Heart right ventricle (tissue), 16 donors: ENCODE results near the gene WDR41. TPM values are rescaled to one million over a fixed set of nuclear protein-coding genes. Genes with fewer than 3 reads are reported as not detected.

Experiments used
- ATAC-seq, 8 donors: fragments of 200-7000 bp; cut with Tn5 transposase; one replicate each; pipeline ENCODE4 v1.9.1; 2020; ENCODE audit warnings: mild to moderate bottlenecking in 8 of 8, moderate library complexity in 8 of 8, moderate number of reproducible peaks in 1 of 8
- DNase-seq, 2 donors: peaks; one replicate each; pipeline ENCODE4 v3.0.0-alpha.2; 2020
- H3K27ac ChIP-seq, 10 donors: fragments of 200-600 bp; sonication (generic) in 2 of 10; one replicate each; pipeline versions ENCODE4 v1.5.0 to v1.8.0; 2020 to 2022; ENCODE audit warnings: mild to moderate bottlenecking in 3 of 10
- H3K27me3 ChIP-seq, 7 donors: fragments of 200-600 bp; one replicate each; pipeline ENCODE4 v1.8.0; 2021 to 2022; ENCODE audit warnings: mild to moderate bottlenecking in 2 of 7
- H3K36me3 ChIP-seq, 9 donors: fragments of 200-600 bp; sonication (generic) in 1 of 9; one replicate each; pipeline versions ENCODE4 v1.5.0 to v1.8.0; 2020 to 2022; ENCODE audit warnings: mild to moderate bottlenecking in 2 of 9
- H3K4me1 ChIP-seq, 9 donors: fragments of 200-600 bp; sonication (generic) in 1 of 9; one replicate each; pipeline versions ENCODE4 v1.5.0 to v1.8.0; 2020 to 2022; ENCODE audit warnings: mild to moderate bottlenecking in 4 of 9
- H3K4me3 ChIP-seq, 10 donors: fragments of 200-600 bp; sonication (generic) in 2 of 10; one replicate each; pipeline versions ENCODE4 v1.5.0 to v1.8.0; 2020 to 2022; ENCODE audit warnings: mild to moderate bottlenecking in 7 of 10, moderate library complexity in 2 of 10
- H3K9me3 ChIP-seq, 11 donors: fragments of 200-600 bp in 10 of 11; sonication (generic) in 2 of 11; one replicate each; pipeline versions ENCODE4 v1.5.0 to v1.8.0; 2013 to 2022; ENCODE audit warnings: mild to moderate bottlenecking in 2 of 11, control low read depth in 1 of 11, moderate library complexity in 1 of 11
- WGBS, 2 donors: extraction: QIAGEN DNeasy Blood & Tissue Kit; methylation state at CpG; one replicate each; pipeline ENCODE4 v1.1.7; 2013; ENCODE audit warnings: inconsistent platforms in 1 of 2; 5-methylcytosine and 5-hydroxymethylcytosine counted together
- intact Hi-C, 10 donors: fragments of 100-400 bp; cut with DNase I; formaldehyde crosslinking; loops; one replicate each; pipeline versions ENCODE4 v1.11.1 to v1.14.2; 2022
- polyA plus RNA-seq, 2 donors: library from polyadenylated mRNA; stranded (reverse); fragments of 200-250 nt; gene quantifications; one replicate each; pipeline ENCODE4 v1.2.3, GENCODE V29; 2013
- total RNA-seq, 10 donors: library from RNA; stranded (reverse); fragmentation: NEBNext Ultra II Directional in 3 of 10; extraction: Animal tissue kit (Norgen Biotek cat#: 25700) in 3 of 10; gene quantifications; one replicate each; pipeline versions ENCODE4 v1.2.1 to v1.2.4, GENCODE V29; 2021 to 2023
- TF ChIP-seq, protein P1 (sequence below), 9 donors: fragments of 200-600 bp; sonication (generic) in 2 of 9; IDR thresholded peaks; one replicate each; pipeline versions ENCODE4 v1.5.0 to v1.8.0; 2021 to 2022; ENCODE audit warnings: antibody characterized with exemption in 9 of 9, mild to moderate bottlenecking in 5 of 9, moderate library complexity in 1 of 9
- donor health status: Arrhythmogenic right ventricular cardiomyopathy.
- donor health status: ischemic (EF 13 %, LVEDD 7.1; RV severe dilation, severe dysfunction).
- donor health status: healthy with polysubstance abuse.
- donor health status: DM: no; HTN: yes; CAD: no.
- donor health status: DM: no; HTN: no; CAD: no.
- donor health status: ischemic (EF 25% LVEDD 6.9; RV normal size, moderate dysfunction).
- donor health status: ischemic (EF 25% LVEDD 5.7; RV mildly dilated, moderate dysfunction).
- donor health status: healthy.
- donor health status: DM: yes; HTN: yes; CAD: no.
- donor health status: Ischemic cardiomyopathy.
- donor health status: ischemic (EF 35%, LVEDD 5.7; RV mildly dilated, moderate dysfunction).
- donor health status: nonischemic (EF 11% LVEDD 7.7; RV severe dilation, severe dysfunction).
- donor health status: DM: yes; HTN: yes; CAD: no.
- donor health status: PGD.
- donor health status: ischemic (EF 29% LVEDD 5.4; RV normal size, mild dysfunction).
- donor health status: nonischemic (EF 23%, LVEDD 6.1; RV moderate dilation, normal function).

Gene WDR41
- total and polyA plus RNA-seq, 12 donors, result 7.9 to 44.9 (median 31.8) TPM

DNA sequence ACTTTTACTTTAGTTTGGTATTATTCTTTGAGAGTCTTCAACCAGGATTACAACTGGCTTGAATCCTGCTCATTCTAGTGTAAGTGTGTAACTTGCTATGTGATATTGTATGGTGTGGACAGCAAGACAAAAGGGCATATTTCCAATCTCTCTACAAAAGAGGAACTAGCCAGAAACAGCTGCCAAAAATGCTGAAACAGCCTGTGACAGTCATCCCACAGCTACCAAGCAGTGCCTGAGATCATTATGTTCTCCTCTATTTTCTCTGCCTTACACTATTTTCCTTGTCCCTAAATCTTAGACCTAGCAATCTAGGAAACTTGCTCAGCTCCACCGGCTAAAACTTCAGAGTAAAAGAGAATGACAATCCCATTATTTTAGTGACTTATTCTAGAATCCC lies 42.8 kb downstream of the WDR41 start:
- H3K4me3 ChIP-seq, result no peak overlapping the region
- TF ChIP-seq, protein P1, sequence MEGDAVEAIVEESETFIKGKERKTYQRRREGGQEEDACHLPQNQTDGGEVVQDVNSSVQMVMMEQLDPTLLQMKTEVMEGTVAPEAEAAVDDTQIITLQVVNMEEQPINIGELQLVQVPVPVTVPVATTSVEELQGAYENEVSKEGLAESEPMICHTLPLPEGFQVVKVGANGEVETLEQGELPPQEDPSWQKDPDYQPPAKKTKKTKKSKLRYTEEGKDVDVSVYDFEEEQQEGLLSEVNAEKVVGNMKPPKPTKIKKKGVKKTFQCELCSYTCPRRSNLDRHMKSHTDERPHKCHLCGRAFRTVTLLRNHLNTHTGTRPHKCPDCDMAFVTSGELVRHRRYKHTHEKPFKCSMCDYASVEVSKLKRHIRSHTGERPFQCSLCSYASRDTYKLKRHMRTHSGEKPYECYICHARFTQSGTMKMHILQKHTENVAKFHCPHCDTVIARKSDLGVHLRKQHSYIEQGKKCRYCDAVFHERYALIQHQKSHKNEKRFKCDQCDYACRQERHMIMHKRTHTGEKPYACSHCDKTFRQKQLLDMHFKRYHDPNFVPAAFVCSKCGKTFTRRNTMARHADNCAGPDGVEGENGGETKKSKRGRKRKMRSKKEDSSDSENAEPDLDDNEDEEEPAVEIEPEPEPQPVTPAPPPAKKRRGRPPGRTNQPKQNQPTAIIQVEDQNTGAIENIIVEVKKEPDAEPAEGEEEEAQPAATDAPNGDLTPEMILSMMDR (IDR thresholded peaks at IDR 0.05), result no peak
- WGBS, 2 donors, result 61 to 62% methylated on average over 1 of the region's 1 CpG
- ATAC-seq (peak in 7 of 8 donors; percentile 65 to 97 (median 75)), DNase-seq (no peak)
- peak overlapping the region in 2 of 10 donors; percentile 22 to 33 for H3K27ac ChIP-seq
- intact Hi-C loops, result no loop called here
- peaks cover 0 to 15% (median 0%) of the 10 kb centered on the region in 11 donors for H3K9me3 ChIP-seq
- no peaks in the 10 kb centered on the region for H3K27me3 ChIP-seq
- H3K4me1 ChIP-seq, result peaks cover 0 to 12% (median 6%) of the 10 kb centered on the region in 9 donors
- H3K36me3 ChIP-seq, result peaks cover 0 to 91% (median 10%) of the 10 kb centered on the region in 9 donors

DNA sequence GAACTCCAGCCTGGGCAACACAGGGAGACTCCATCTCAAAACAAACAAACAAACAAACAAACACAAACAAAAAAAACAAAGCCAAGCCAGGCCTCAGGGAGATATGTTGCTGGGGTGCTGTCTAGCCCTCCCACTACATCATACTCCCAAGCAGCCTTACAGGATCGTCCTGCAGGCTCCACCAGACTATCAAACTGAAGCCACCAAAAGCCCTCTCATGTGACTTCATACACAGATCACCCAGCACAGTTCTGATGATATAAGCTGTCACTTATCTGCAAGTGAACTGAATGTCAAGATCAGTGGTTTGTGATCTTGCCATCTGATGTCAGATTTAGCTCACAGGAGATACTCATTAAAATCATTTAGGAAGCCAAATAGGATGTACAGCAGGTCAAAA lies 43.3 kb downstream of the WDR41 start:
- H3K4me1 ChIP-seq, result peaks cover 0 to 12% (median 6%) of the 10 kb centered on the region in 9 donors
- 58 to 66% methylated on average over 1 of the region's 1 CpG for WGBS, 2 donors
- peaks cover 0 to 91% (median 10%) of the 10 kb centered on the region in 9 donors for H3K36me3 ChIP-seq
- H3K27ac ChIP-seq, result no peak overlapping the region
- H3K27me3 ChIP-seq, result no peaks in the 10 kb centered on the region
- H3K4me3 ChIP-seq, result no peak overlapping the region
- H3K9me3 ChIP-seq, result peaks cover 0 to 15% (median 0%) of the 10 kb centered on the region in 11 donors
- no peak for DNase-seq
- TF ChIP-seq, protein P1 (IDR thresholded peaks at IDR 0.05), result no peak
- intact Hi-C loops, result no loop called here
- ATAC-seq, result peak in 2 of 8 donors; percentile 39 to 50

DNA sequence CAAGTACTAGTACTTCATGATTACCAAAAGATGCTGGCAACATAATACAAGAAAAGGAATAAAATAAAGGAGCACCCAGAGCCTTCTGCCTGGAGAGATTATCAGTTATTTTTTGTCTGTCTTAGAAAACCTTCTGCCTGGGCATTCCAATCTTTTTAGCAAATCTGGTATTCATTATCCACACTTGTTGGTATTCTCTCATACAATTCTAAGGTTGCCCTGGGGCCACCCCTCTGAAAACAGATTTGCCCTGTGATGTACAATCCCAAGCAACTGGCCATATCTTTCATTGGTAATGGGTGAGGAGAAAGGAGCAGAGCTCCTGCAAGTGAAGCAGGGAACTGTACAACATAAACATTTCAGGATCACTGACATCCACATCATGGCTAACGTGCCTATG lies 47.8 kb downstream of the WDR41 start:
- no peak overlapping the region for H3K4me3 ChIP-seq
- intact Hi-C loops, result no loop called here
- peaks cover 0 to 15% (median 0%) of the 10 kb centered on the region in 11 donors for H3K9me3 ChIP-seq
- H3K27me3 ChIP-seq, result no peaks in the 10 kb centered on the region
- peaks cover 0 to 87% (median 22%) of the 10 kb centered on the region in 9 donors for H3K36me3 ChIP-seq
- TF ChIP-seq, protein P1 (IDR thresholded peaks at IDR 0.05), result no peak
- ATAC-seq, result no peak
- no peak for DNase-seq
- WGBS, 2 donors, result 98% methylated on average over 1 of the region's 1 CpG
- H3K27ac ChIP-seq, result no peak overlapping the region
- peaks cover 0 to 7% (median under 1%) of the 10 kb centered on the region in 9 donors for H3K4me1 ChIP-seq

DNA sequence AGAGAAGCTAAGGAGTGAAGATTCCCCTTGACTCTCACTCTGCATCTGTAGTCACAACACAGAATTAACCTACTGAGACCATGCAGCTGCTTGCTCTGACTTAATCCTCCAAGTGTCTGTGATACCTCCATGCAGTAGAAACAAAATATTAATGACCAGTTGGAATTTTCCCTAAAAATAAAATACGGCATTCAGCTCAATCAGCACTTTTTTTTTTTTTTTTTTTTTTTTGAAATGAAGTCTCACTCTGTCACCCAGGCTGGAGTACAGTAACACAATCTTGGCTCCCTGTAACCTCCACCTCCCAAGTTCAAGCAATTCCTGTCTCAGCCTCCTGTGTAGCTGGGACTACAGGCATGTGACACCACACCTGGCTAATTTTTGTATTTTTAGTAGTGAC lies 48.4 kb downstream of the WDR41 start:
- ATAC-seq (no peak), DNase-seq (no peak)
- peaks cover 0 to under 1% (median 0%) of the 10 kb centered on the region in 9 donors for H3K4me1 ChIP-seq
- no peak overlapping the region for H3K27ac ChIP-seq
- no peaks in the 10 kb centered on the region for H3K27me3 ChIP-seq
- no peak overlapping the region for H3K4me3 ChIP-seq
- 98 to 100% methylated on average over 1 of the region's 1 CpG for WGBS, 2 donors
- H3K9me3 ChIP-seq, result peaks cover 0 to 15% (median 0%) of the 10 kb centered on the region in 11 donors
- TF ChIP-seq, protein P1 (IDR thresholded peaks at IDR 0.05), result no peak
- peaks cover 0 to 87% (median 22%) of the 10 kb centered on the region in 9 donors for H3K36me3 ChIP-seq
- intact Hi-C loops, result no loop called here
